WI38 (cell line): ENCODE data around the gene PALM.
"Not testable (repeated sequence)": the region's sequence is repeated elsewhere in the genome, so short reads cannot be mapped to it uniquely, and the experiment has no call there.

ENCODE experiments used
- H3K4me3 ChIP-seq: 2 replicates; pipeline ENCODE4 v1.5.1; 2011; ENCODE audit warnings: low read depth, mild to moderate bottlenecking, control low read depth, low read length
- CTCF ChIP-seq: IDR thresholded peaks from 2 replicates; pipeline ENCODE4 v1.5.1; 2012; ENCODE audit warnings: low read depth, mild to moderate bottlenecking, control low read depth, low read length

PALM gene

GRCh38 chr19:694481-695351 lies 14.0 kb upstream of the PALM start:
- TF ChIP-seq CTCF = no peak
- no peak overlapping the region for H3K4me3 ChIP-seq

- TF ChIP-seq CTCF = no peak
- no peak within 1 kb of the TSS for H3K4me3 ChIP-seq
These were observed 13.3 kb upstream of the PALM start, which contains the start of gene PRSS57 for GRCh38 chr19:695352-695949. Gene PRSS57 (minus strand): TSS chr19:695452. CDS start chr19:695430, 22 bp downstream.

DNA sequence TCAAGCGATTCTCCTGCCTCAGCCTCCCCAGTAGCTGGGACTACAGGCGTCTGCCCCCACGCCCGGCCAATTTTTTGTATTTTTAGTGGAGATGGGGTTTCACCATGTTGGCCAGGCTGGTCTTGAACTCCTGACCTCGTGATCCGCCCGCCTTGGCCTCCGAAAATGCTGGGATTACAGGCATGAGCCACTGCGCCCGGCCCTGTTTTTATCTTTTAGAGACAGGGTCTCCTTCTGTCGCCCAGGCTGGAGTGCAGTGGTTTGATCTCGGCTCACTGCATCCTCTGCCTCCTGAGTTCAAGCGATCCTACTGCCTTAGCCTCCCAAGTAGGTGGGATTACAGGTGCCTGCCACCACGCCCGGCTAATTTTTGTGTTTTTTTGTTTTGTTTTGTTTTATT lies 10.2 kb upstream of the PALM start:
- H3K4me3 ChIP-seq = not testable (repeated sequence)

GRCh38 chr19:699885-700284 lies 8.8 kb upstream of the PALM start:
- not testable (repeated sequence) for H3K4me3 ChIP-seq

DNA sequence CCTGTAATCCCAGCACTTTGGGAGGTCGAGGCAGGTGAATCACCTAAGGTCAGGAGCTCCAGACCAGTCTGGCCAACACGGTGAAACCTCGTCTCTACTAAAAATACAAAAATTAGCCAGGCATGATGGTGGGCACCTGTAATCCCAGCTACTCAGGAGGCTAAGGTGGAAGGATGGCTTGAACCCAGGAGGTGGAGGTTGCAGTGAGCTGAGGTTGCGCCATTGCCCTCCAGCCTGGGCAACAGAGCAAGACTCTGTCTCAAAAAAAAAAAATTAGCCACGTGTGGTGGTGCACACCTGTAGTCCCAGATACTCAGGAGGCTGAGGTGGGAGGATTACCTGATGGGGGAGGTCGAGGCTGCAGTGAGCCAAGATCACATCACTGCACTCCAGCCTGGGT lies 5.9 kb upstream of the PALM start:
- H3K4me3 ChIP-seq = not testable (repeated sequence)

- no peak for TF ChIP-seq CTCF
- H3K4me3 ChIP-seq = no peak overlapping the region
These were observed 5.4 kb upstream of the PALM start for GRCh38 chr19:703329-703650.

DNA sequence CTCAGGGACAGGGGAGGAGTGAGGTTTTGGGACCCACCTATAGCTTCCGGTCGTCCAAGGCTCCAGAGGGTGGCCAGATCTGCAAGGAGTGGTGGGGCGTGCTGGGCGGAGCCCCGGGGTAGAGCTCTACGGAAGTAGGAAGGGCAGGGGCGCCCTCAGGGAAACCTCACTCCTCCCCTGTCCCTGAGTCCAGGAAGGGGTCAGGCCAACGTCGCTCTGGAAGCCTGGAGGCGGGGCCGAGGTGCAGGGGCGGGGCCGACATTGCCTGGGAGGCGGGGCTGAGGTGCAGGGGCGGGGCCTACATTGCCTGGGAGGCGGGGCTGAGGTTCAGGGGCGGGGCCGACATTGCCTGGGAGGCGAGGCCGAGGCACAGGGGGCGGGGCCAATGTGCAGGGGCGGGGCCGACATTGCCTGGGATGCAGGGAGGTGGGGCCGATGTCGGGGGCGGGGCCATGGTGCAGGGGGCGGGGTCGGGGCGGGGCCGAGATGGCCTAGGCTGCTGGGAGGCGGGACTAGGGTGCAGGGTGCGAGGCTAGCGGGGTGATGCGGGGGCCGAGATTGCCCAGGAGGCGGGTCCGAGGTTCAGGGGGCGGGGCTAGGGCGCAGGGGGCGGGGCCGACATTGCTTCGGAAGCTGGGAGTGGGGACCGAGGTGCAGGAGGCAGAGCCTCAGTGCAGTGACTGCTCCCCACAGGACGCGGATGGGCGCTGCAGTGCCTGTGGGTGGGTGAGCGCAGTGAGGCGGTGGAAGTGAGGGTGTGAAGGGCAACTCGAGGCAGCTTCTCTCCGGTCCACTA lies 4.9 kb upstream of the PALM start:
- no peak for TF ChIP-seq CTCF

GRCh38 chr19:704447-704741 lies 4.3 kb upstream of the PALM start:
- TF ChIP-seq CTCF = no peak
- no peak overlapping the region for H3K4me3 ChIP-seq

More for the DNA sequence above, 4.9 kb upstream of the PALM start:
- no peak overlapping the region for H3K4me3 ChIP-seq
